ENCODE results near the gene DENND1B. TPM values are rescaled to one million over a fixed set of nuclear protein-coding genes. Genes with fewer than 3 reads are reported as not detected.

Gene DENND1B
- total RNA-seq, 1 donor from 2014 or later, result 13.1 TPM

GRCh38 chr1:197672347-197672746 lies 102.9 kb downstream of the DENND1B start:
- no peak for DNase-seq (ENCODE audit: low spot score)
- H3K4me3 ChIP-seq, result no peak overlapping the region

GRCh38 chr1:197671920-197672319 lies 103.4 kb downstream of the DENND1B start:
- H3K4me1 Mint-ChIP-seq, result peaks cover 38% of the 10 kb centered on the region
- H3K36me3 Mint-ChIP-seq, result no peaks in the 10 kb centered on the region
- Histone ChIP-seq H3K9ac (no peak overlapping the region), H3K4me2 (no peak overlapping the region), H2AFZ (replicated peaks) (no peak overlapping the region), H3F3A (ENCODE audit: low read depth) (no peaks in the 10 kb centered on the region), H3K36me3 (no peaks in the 10 kb centered on the region), H3K9me3 (ENCODE audit: low read depth) (no peaks in the 10 kb centered on the region), H3K27me3 (no peaks in the 10 kb centered on the region), H3K79me2 (ENCODE audit: low read depth) (no peaks in the 10 kb centered on the region), H3K4me3 (no peak overlapping the region), H3K27ac (no peak overlapping the region), H3K4me1 (peaks cover 37% of the 10 kb centered on the region), H4K20me1 (ENCODE audit: low read depth) (no peaks in the 10 kb centered on the region)
- TF ChIP-seq EZH2 (IDR thresholded peaks at IDR 0.05), result no peak
- no peaks in the 10 kb centered on the region for H3K9me3 Mint-ChIP-seq
- no peak overlapping the region for H3K4me3 Mint-ChIP-seq
- DNase-seq (ENCODE audit: low spot score), result no peak
- no peak overlapping the region for H3K27ac Mint-ChIP-seq
- H3K27me3 Mint-ChIP-seq (ENCODE audit: insufficient read depth, low read depth), result no peaks in the 10 kb centered on the region

More at GRCh38 chr1:197672347-197672746, 102.9 kb downstream of the DENND1B start:
- Histone ChIP-seq H3K9me3 (ENCODE audit: low read depth) (no peaks in the 10 kb centered on the region), H3K36me3 (no peaks in the 10 kb centered on the region), H3F3A (ENCODE audit: low read depth) (no peaks in the 10 kb centered on the region), H3K27me3 (no peaks in the 10 kb centered on the region), H4K20me1 (ENCODE audit: low read depth) (no peaks in the 10 kb centered on the region), H3K9ac (no peak overlapping the region), H3K27ac (no peak overlapping the region), H3K4me2 (no peak overlapping the region), H3K79me2 (ENCODE audit: low read depth) (no peaks in the 10 kb centered on the region), H2AFZ (replicated peaks) (no peak overlapping the region), H3K4me1 (peaks cover 39% of the 10 kb centered on the region)
- Mint-ChIP-seq H3K36me3 (no peaks in the 10 kb centered on the region), H3K27ac (no peak overlapping the region), H3K27me3 (ENCODE audit: insufficient read depth, low read depth) (no peaks in the 10 kb centered on the region), H3K4me1 (peaks cover 42% of the 10 kb centered on the region), H3K9me3 (no peaks in the 10 kb centered on the region), H3K4me3 (no peak overlapping the region)
- TF ChIP-seq CTCF (IDR thresholded peaks at IDR 0.05), result no peak
- TF ChIP-seq EZH2phosphoT487 (IDR thresholded peaks at IDR 0.05), result no peak

- H3K27ac ChIP-seq, result no peak overlapping the region
- H3K4me1 ChIP-seq, result peaks cover 31% of the 10 kb centered on the region
- no peaks in the 10 kb centered on the region for H3K9me3 Mint-ChIP-seq
- H3K9me3 ChIP-seq (ENCODE audit: low read depth), result no peaks in the 10 kb centered on the region
- H3K36me3 Mint-ChIP-seq, result no peaks in the 10 kb centered on the region
- no peaks in the 10 kb centered on the region for H3K79me2 ChIP-seq (ENCODE audit: low read depth)
- H4K20me1 ChIP-seq (ENCODE audit: low read depth), result no peaks in the 10 kb centered on the region
- H3K4me2 ChIP-seq, result no peak overlapping the region
- H3K36me3 ChIP-seq, result no peaks in the 10 kb centered on the region
- H3K4me3 ChIP-seq, result no peak overlapping the region
- H3K4me1 Mint-ChIP-seq, result peaks cover 32% of the 10 kb centered on the region
- no peaks in the 10 kb centered on the region for H3F3A ChIP-seq (ENCODE audit: low read depth)
- no peaks in the 10 kb centered on the region for H3K27me3 Mint-ChIP-seq (ENCODE audit: insufficient read depth, low read depth)
- H3K27ac Mint-ChIP-seq, result no peak overlapping the region
- no peak overlapping the region for H2AFZ ChIP-seq (replicated peaks)
- no peak overlapping the region for H3K9ac ChIP-seq
- no peaks in the 10 kb centered on the region for H3K27me3 ChIP-seq
- no peak overlapping the region for H3K4me3 Mint-ChIP-seq
- TF ChIP-seq EZH2 (IDR thresholded peaks at IDR 0.05) (no peak), CTCF (IDR thresholded peaks at IDR 0.05) (no peak), EZH2phosphoT487 (IDR thresholded peaks at IDR 0.05) (no peak)
- DNase-seq (ENCODE audit: low spot score), result no peak
These were observed 104.1 kb downstream of the DENND1B start for GRCh38 chr1:197671140-197671539.

- H3K27ac Mint-ChIP-seq, result no peak overlapping the region
These were observed 108.5 kb downstream of the DENND1B start for GRCh38 chr1:197666769-197667285.

More at GRCh38 chr1:197666769-197667285, 108.5 kb downstream of the DENND1B start:
- no peaks in the 10 kb centered on the region for H3K36me3 ChIP-seq
- DNase-seq (ENCODE audit: low spot score), result no peak
- no peak overlapping the region for H3K4me3 ChIP-seq
- Mint-ChIP-seq H3K4me1 (peaks cover 13% of the 10 kb centered on the region), H3K36me3 (no peaks in the 10 kb centered on the region), H3K9me3 (no peaks in the 10 kb centered on the region), H3K4me3 (no peak overlapping the region), H3K27me3 (ENCODE audit: insufficient read depth, low read depth) (no peaks in the 10 kb centered on the region)
- no peaks in the 10 kb centered on the region for H4K20me1 ChIP-seq (ENCODE audit: low read depth)
- H3K4me2 ChIP-seq, result no peak overlapping the region
- H3K27ac ChIP-seq, result no peak overlapping the region
- peaks cover 6% of the 10 kb centered on the region for H3K4me1 ChIP-seq
- H3K27me3 ChIP-seq, result no peaks in the 10 kb centered on the region
- no peak overlapping the region for H3K9ac ChIP-seq
- no peaks in the 10 kb centered on the region for H3F3A ChIP-seq (ENCODE audit: low read depth)
- H2AFZ ChIP-seq (replicated peaks), result no peak overlapping the region
- no peaks in the 10 kb centered on the region for H3K9me3 ChIP-seq (ENCODE audit: low read depth)
- no peak for TF ChIP-seq CTCF (IDR thresholded peaks at IDR 0.05)
- no peak for TF ChIP-seq EZH2phosphoT487 (IDR thresholded peaks at IDR 0.05)
- no peak for TF ChIP-seq EZH2 (IDR thresholded peaks at IDR 0.05)
- H3K79me2 ChIP-seq (ENCODE audit: low read depth), result no peaks in the 10 kb centered on the region

All from neural progenitor cell (in vitro differentiated cells).